WTC11 (cell line): ENCODE data around the gene SAFB. TPM values are rescaled to one million over a fixed set of nuclear protein-coding genes. Genes with fewer than 3 reads are reported as not detected.

Experiments used
- ATAC-seq: fragments of 200-7000 bp; cut with Tn5 transposase; 2 replicates; pipeline ENCODE4 v1.10.0; 2021; ENCODE audit warnings: mild to moderate bottlenecking, moderate library complexity
- CTCF ChIA-PET: fragments of 300-600 bp; sonication (Branson Sonifier 250); formaldehyde crosslinking; loops from one replicate; lab custom pipeline; 2021; ENCODE audit warnings: antibody characterized with exemption; lab: Charles Lee
- POLR2A ChIA-PET: fragments of 350-600 bp; sonication (Branson Sonifier 250); formaldehyde crosslinking; loops from one replicate; lab custom pipeline; 2021; ENCODE audit warnings: antibody characterized with exemption; lab: Charles Lee
- DNase-seq: peaks from one replicate; pipeline ENCODE4 v3.0.0; 2021; ENCODE audit warnings: low spot score
- H3K27ac Mint-ChIP-seq: 2 replicates; pipeline ENCODE4 v1.8.0; 2021; ENCODE audit warnings: mixed read lengths
- H3K27me3 Mint-ChIP-seq: 2 replicates; pipeline ENCODE4 v1.8.0; 2021; ENCODE audit warnings: low read depth, mild to moderate bottlenecking, moderate library complexity, mixed read lengths
- H3K36me3 Mint-ChIP-seq: 2 replicates; pipeline ENCODE4 v1.8.0; 2021; ENCODE audit warnings: mixed read lengths
- H3K4me1 Mint-ChIP-seq: 2 replicates; pipeline ENCODE4 v1.8.0; 2022; ENCODE audit warnings: mixed read lengths
- H3K4me3 Mint-ChIP-seq: 2 replicates; pipeline ENCODE4 v1.8.0; 2021; ENCODE audit warnings: mild to moderate bottlenecking, moderate library complexity, mixed read lengths
- H3K9me3 Mint-ChIP-seq: 2 replicates; pipeline ENCODE4 v1.8.0; 2021; ENCODE audit warnings: mixed read lengths
- ATF6 ChIP-seq: sonication (generic); formaldehyde crosslinking; IDR thresholded peaks from 2 replicates; pipeline ENCODE4 v1.8.1; 2023; ENCODE audit warnings: mild to moderate bottlenecking, missing genetic modification reagents
- E2F1 ChIP-seq: sonication (generic); formaldehyde crosslinking; IDR thresholded peaks from 2 replicates; pipeline ENCODE4 v1.8.0; 2022; ENCODE audit warnings: mild to moderate bottlenecking, missing genetic modification reagents
- ETV6 ChIP-seq: sonication (generic); formaldehyde crosslinking; IDR thresholded peaks from 2 replicates; pipeline ENCODE4 v1.8.1; 2022; ENCODE audit warnings: mild to moderate bottlenecking, missing genetic modification reagents
- IRF2 ChIP-seq: sonication (generic); formaldehyde crosslinking; IDR thresholded peaks from 2 replicates; pipeline ENCODE4 v1.8.0; 2022; ENCODE audit warnings: low read depth, missing genetic modification reagents, borderline replicate concordance
- MXD4 ChIP-seq: fragments of 250-450 bp; sonication (Bioruptor Pico); IDR thresholded peaks from 2 replicates; pipeline ENCODE4 v1.8.0; 2021; ENCODE audit warnings: mild to moderate bottlenecking, moderate library complexity, borderline replicate concordance
- RELA ChIP-seq: sonication (generic); formaldehyde crosslinking; IDR thresholded peaks from 2 replicates; pipeline ENCODE4 v1.8.1; 2022; ENCODE audit warnings: missing genetic modification reagents, mild to moderate bottlenecking, borderline replicate concordance
- RORB ChIP-seq: fragments of 250-450 bp; sonication (Bioruptor Pico); IDR thresholded peaks from 2 replicates; pipeline ENCODE4 v1.9.0; 2021; ENCODE audit warnings: mild to moderate bottlenecking
- TEAD1 ChIP-seq: sonication (generic); formaldehyde crosslinking; IDR thresholded peaks from 2 replicates; pipeline ENCODE4 v1.8.0; 2022; ENCODE audit warnings: mild to moderate bottlenecking, missing genetic modification reagents
- ZBTB43 ChIP-seq: sonication (generic); formaldehyde crosslinking; IDR thresholded peaks from 2 replicates; pipeline ENCODE4 v1.8.1; 2023; ENCODE audit warnings: mild to moderate bottlenecking, missing genetic modification reagents
- ZNF138 ChIP-seq: sonication (generic); formaldehyde crosslinking; conservative IDR thresholded peaks from 2 replicates; pipeline ENCODE4 v1.8.1; 2022; ENCODE audit warnings: mild to moderate bottlenecking, moderate library complexity, missing genetic modification reagents
- ZNF219 ChIP-seq: sonication (generic); formaldehyde crosslinking; IDR thresholded peaks from 2 replicates; pipeline ENCODE4 v1.8.0; 2023; ENCODE audit warnings: missing genetic modification reagents, mild to moderate bottlenecking, borderline replicate concordance
- ZNF281 ChIP-seq: sonication (generic); formaldehyde crosslinking; IDR thresholded peaks from 2 replicates; pipeline ENCODE4 v1.8.0; 2023; ENCODE audit warnings: mild to moderate bottlenecking, missing genetic modification reagents
- ZNF396 ChIP-seq: fragments of 250-450 bp; sonication (Bioruptor Pico); IDR thresholded peaks from 2 replicates; pipeline ENCODE4 v1.8.0; 2021; ENCODE audit warnings: mild to moderate bottlenecking, moderate library complexity, borderline replicate concordance
- total RNA-seq: library from RNA; stranded (reverse); gene quantifications from 3 replicates; pipeline ENCODE4 v1.2.3, GENCODE V29; 2021
- TF ChIP-seq, protein P1 (sequence below): sonication (generic); formaldehyde crosslinking; IDR thresholded peaks from 2 replicates; pipeline ENCODE4 v1.8.0; 2022; ENCODE audit warnings: missing genetic modification reagents
- TF ChIP-seq, protein P2 (sequence below): fragments of 250-450 bp; sonication (Bioruptor Pico); IDR thresholded peaks from 2 replicates; pipeline ENCODE4 v1.9.0; 2021; ENCODE audit warnings: mild to moderate bottlenecking

SAFB gene
- total RNA-seq, 1 experiment from 2014 or later, result 141 TPM

- TF ChIP-seq ZNF219 (CRISPR knock-in tag) (no peak), TEAD1 (CRISPR knock-in tag) (no peak), IRF2 (CRISPR knock-in tag) (no peak), E2F1 (no peak), MXD4 (CRISPR knock-in tag) (no peak)
- TF ChIP-seq, all 79 proteins: peak for 0
These were observed 44.2 kb downstream of the SAFB start (continued) for GRCh38 chr19:5666921-5667610.

DNA sequence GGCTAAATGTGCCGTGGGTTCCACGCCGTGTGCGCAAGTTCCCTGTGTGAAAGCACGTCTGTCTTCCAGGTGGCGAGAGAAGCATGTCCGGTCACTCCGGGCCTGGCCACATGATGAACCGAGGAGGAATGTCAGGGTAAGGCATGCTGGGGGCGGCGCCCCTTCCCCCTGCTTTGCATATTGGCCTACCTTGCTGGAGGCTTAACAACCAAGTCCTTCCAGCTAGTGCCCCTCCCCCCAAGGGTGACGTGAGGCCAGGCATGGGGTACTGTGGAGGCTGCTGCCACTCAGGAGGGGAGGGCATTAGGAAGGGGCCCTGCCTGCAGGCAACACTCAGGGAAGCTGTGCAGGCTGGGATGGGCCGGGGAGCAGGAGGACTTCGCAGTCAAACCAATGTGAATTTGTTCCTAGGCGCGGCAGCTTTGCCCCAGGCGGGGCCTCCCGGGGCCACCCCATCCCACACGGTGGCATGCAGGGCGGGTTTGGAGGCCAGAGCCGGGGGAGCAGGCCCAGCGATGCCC, 44.9 kb downstream of the SAFB start:
- ChIA-PET POLR2A (no interaction called here), CTCF (interaction anchor here (1.3 to 4.1 kb wide), 2 partner anchors 19 to 22 kb away, joined by 7 to 15 read pairs; partner anchors contain the start of gene RPL36)
- TF ChIP-seq RELA (CRISPR knock-in tag) (no peak), ZNF281 (peak; percentile 47; the same call in 1 of the 2 replicates)
- TF ChIP-seq, protein P1, sequence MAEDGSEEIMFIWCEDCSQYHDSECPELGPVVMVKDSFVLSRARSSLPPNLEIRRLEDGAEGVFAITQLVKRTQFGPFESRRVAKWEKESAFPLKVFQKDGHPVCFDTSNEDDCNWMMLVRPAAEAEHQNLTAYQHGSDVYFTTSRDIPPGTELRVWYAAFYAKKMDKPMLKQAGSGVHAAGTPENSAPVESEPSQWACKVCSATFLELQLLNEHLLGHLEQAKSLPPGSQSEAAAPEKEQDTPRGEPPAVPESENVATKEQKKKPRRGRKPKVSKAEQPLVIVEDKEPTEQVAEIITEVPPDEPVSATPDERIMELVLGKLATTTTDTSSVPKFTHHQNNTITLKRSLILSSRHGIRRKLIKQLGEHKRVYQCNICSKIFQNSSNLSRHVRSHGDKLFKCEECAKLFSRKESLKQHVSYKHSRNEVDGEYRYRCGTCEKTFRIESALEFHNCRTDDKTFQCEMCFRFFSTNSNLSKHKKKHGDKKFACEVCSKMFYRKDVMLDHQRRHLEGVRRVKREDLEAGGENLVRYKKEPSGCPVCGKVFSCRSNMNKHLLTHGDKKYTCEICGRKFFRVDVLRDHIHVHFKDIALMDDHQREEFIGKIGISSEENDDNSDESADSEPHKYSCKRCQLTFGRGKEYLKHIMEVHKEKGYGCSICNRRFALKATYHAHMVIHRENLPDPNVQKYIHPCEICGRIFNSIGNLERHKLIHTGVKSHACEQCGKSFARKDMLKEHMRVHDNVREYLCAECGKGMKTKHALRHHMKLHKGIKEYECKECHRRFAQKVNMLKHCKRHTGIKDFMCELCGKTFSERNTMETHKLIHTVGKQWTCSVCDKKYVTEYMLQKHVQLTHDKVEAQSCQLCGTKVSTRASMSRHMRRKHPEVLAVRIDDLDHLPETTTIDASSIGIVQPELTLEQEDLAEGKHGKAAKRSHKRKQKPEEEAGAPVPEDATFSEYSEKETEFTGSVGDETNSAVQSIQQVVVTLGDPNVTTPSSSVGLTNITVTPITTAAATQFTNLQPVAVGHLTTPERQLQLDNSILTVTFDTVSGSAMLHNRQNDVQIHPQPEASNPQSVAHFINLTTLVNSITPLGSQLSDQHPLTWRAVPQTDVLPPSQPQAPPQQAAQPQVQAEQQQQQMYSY (CRISPR knock-in tag), result peak; percentile 43; the same call in 1 of the 2 replicates
- DNase-seq (peak; percentile 75), ATAC-seq (peak; percentile 76)
- no peak overlapping the region for H3K4me3 Mint-ChIP-seq
- peaks cover 11% of the 10 kb centered on the region for H3K4me1 Mint-ChIP-seq
- H3K27ac Mint-ChIP-seq, result peak overlapping the region; percentile 86
- H3K27me3 Mint-ChIP-seq, result no peaks in the 10 kb centered on the region
- no peaks in the 10 kb centered on the region for H3K9me3 Mint-ChIP-seq
- H3K36me3 Mint-ChIP-seq, result peaks cover 63% of the 10 kb centered on the region

DNA sequence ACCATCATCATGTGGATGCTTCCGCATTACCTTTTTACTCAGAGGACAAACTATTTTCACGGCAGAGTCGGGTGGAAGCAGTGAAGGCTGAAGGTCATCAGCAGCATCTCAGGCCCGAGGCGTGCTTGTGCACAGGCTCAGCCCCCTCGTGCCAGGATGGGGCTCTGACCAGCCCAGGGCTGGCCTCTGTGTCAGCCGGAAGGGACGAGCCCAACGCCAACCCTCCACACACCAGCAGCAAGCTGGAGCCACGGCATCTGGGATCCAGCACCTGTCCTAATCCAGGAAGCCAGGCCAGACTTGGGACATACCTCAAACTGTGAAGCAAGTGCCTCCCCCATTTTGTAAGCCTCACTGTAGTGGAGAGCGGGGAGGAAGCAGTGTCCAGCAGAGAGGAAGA, 46.3 kb downstream of the SAFB start:
- CTCF ChIA-PET, result interaction anchor here (0.6 to 2.2 kb wide), 3 partner anchors 18 to 103 kb away, joined by 3 to 10 read pairs (median 9); partner anchors contain the start of gene RPL36
- Mint-ChIP-seq H3K9me3 (no peaks in the 10 kb centered on the region), H3K27me3 (no peaks in the 10 kb centered on the region), H3K36me3 (peaks cover 50% of the 10 kb centered on the region), H3K4me1 (peaks cover 11% of the 10 kb centered on the region), H3K27ac (0 out of 2 replicates have a peak overlapping the region, but pooled peaks have one; percentile 32), H3K4me3 (no peak overlapping the region)
- ATAC-seq, result no peak
- DNase-seq, result no peak
- POLR2A ChIA-PET, result no interaction called here
- TF ChIP-seq RORB (CRISPR knock-in tag), result no peak
- TF ChIP-seq, protein P2, sequence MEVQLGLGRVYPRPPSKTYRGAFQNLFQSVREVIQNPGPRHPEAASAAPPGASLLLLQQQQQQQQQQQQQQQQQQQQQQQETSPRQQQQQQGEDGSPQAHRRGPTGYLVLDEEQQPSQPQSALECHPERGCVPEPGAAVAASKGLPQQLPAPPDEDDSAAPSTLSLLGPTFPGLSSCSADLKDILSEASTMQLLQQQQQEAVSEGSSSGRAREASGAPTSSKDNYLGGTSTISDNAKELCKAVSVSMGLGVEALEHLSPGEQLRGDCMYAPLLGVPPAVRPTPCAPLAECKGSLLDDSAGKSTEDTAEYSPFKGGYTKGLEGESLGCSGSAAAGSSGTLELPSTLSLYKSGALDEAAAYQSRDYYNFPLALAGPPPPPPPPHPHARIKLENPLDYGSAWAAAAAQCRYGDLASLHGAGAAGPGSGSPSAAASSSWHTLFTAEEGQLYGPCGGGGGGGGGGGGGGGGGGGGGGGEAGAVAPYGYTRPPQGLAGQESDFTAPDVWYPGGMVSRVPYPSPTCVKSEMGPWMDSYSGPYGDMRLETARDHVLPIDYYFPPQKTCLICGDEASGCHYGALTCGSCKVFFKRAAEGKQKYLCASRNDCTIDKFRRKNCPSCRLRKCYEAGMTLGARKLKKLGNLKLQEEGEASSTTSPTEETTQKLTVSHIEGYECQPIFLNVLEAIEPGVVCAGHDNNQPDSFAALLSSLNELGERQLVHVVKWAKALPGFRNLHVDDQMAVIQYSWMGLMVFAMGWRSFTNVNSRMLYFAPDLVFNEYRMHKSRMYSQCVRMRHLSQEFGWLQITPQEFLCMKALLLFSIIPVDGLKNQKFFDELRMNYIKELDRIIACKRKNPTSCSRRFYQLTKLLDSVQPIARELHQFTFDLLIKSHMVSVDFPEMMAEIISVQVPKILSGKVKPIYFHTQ (CRISPR knock-in tag), result no peak
- TF ChIP-seq TEAD1 (CRISPR knock-in tag), result no peak
- TF ChIP-seq ATF6 (CRISPR knock-in tag), result no peak
- no peak for TF ChIP-seq ZNF219 (CRISPR knock-in tag)
- no peak for TF ChIP-seq ETV6 (CRISPR knock-in tag)
- TF ChIP-seq ZNF138, result no peak
- no peak for TF ChIP-seq MXD4 (CRISPR knock-in tag)
- no peak for TF ChIP-seq ZNF396
- no peak for TF ChIP-seq ZBTB43 (CRISPR knock-in tag)
